GM12878 (cell line): Measurements from ENCODE around the gene PRKCE. TPM values are rescaled to one million over a fixed set of nuclear protein-coding genes. Genes with fewer than 3 reads are reported as not detected.

Experiments used
- ASH2L ChIP-seq: fragments of 300-600, 200-600 bp; sonication (generic); IDR thresholded peaks from 2 replicates; pipeline ENCODE4 v1.6.1; 2017; ENCODE audit warnings: low read depth, mild to moderate bottlenecking, borderline replicate concordance
- ATF2 ChIP-seq: IDR thresholded peaks from 2 replicates; pipeline ENCODE4 v1.6.1; 2012; ENCODE audit warnings: low read length, inconsistent platforms
- BCLAF1 ChIP-seq: fragments of 450-650 bp; IDR thresholded peaks from 2 replicates; pipeline ENCODE4 v1.6.1; 2017; ENCODE audit warnings: antibody characterized with exemption, mild to moderate bottlenecking, moderate library complexity
- CBX5 ChIP-seq: sonication (generic); IDR thresholded peaks from 2 replicates; pipeline ENCODE4 v1.6.1; 2016; ENCODE audit warnings: low read depth, moderate library complexity, mild to moderate bottlenecking, inconsistent platforms
- CREB1 ChIP-seq: IDR thresholded peaks from 2 replicates; pipeline ENCODE4 v1.6.1; 2012; ENCODE audit warnings: low read depth, mild to moderate bottlenecking, inconsistent platforms
- CREM ChIP-seq: IDR thresholded peaks from 2 replicates; pipeline ENCODE4 v1.6.1; 2014; ENCODE audit warnings: antibody characterized with exemption, low read depth
- DPF2 ChIP-seq: fragments of 450-650 bp; IDR thresholded peaks from 2 replicates; pipeline ENCODE4 v1.6.1; 2017; ENCODE audit warnings: mild to moderate bottlenecking
- IRF5 ChIP-seq: fragments of 450-650 bp; IDR thresholded peaks from 2 replicates; pipeline ENCODE4 v1.6.1; 2017; ENCODE audit warnings: borderline replicate concordance
- KAT2A ChIP-seq: conservative IDR thresholded peaks from 2 replicates; pipeline ENCODE4 v1.6.1; 2011; ENCODE audit warnings: low read depth, low read length; ENCODE audit not compliant: control insufficient read depth
- MAX ChIP-seq: IDR thresholded peaks from 2 replicates; pipeline ENCODE4 v1.6.1; 2012; ENCODE audit warnings: low read depth, low read length, improper control_type of control experiment
- MYC ChIP-seq: IDR thresholded peaks from 2 replicates; pipeline ENCODE4 v1.6.1; 2011; ENCODE audit warnings: mild to moderate bottlenecking, low read length, moderate library complexity, inconsistent platforms; ENCODE audit not compliant: insufficient read depth, insufficient replicate concordance, insufficient read length, severe bottlenecking
- NBN ChIP-seq: fragments of 450-650 bp; IDR thresholded peaks from 2 replicates; pipeline ENCODE4 v1.6.1; 2016
- NFIC ChIP-seq: IDR thresholded peaks from 2 replicates; pipeline ENCODE4 v1.6.1; 2012; ENCODE audit warnings: low read depth, mild to moderate bottlenecking, inconsistent platforms, low read length, moderate library complexity
- SKIL ChIP-seq: fragments of 450-650 bp; IDR thresholded peaks from 2 replicates; pipeline ENCODE4 v1.6.1; 2017; ENCODE audit warnings: mild to moderate bottlenecking, low read depth, inconsistent platforms; ENCODE audit not compliant: poor library complexity, severe bottlenecking
- SMARCA5 ChIP-seq: fragments of 450-650 bp; IDR thresholded peaks from 2 replicates; pipeline ENCODE4 v1.6.1; 2017; ENCODE audit warnings: mild to moderate bottlenecking
- STAT3 ChIP-seq: IDR thresholded peaks from 2 replicates; pipeline ENCODE4 v1.6.1; 2011; ENCODE audit warnings: low read depth, low read length, improper control_type of control experiment
- ZNF207 ChIP-seq: fragments of 450-650 bp; IDR thresholded peaks from 2 replicates; pipeline ENCODE4 v1.6.1; 2014; ENCODE audit warnings: antibody characterized with exemption, mild to moderate bottlenecking, borderline replicate concordance
- ZNF687 ChIP-seq: fragments of 450-650 bp; IDR thresholded peaks from 2 replicates; pipeline ENCODE4 v1.6.1; 2017; ENCODE audit warnings: mild to moderate bottlenecking, moderate library complexity
- polyA plus RNA-seq, 11 experiments: library from polyadenylated mRNA; depleted of rRNA in 4 of 11; unstranded in 6 of 11; stranded (reverse) in 5 of 11; fragments of >200 nt; fragmentation: Nextera tagmentation in 4 of 11; fragmentation: Illumina TruSeq in 1 of 11; extraction: Ambion mirVana in 4 of 11; extraction: Trizol in 1 of 11; gene quantifications; 1 replicate in 1 of 11; 2 replicates in 10 of 11; pipeline versions ENCODE4 v1.2.1 to v1.2.3, GENCODE V29; 2011 to 2016; ENCODE audit warnings: inconsistent platforms in 2 of 11, missing spikeins in 2 of 11, low read depth in 1 of 11
- total RNA-seq, 4 experiments: library from RNA; depleted of rRNA in 3 of 4; stranded (reverse); fragments of >200 nt in 3 of 4; fragmentation: Illumina TruSeq in 1 of 4; extraction: Trizol in 1 of 4; gene quantifications; 2 replicates each; pipeline versions ENCODE4 v1.2.1 to v1.2.3, GENCODE V29; 2013 to 2021

The PRKCE gene
- total and polyA plus RNA-seq, 10 of the 15 experiments (the other 5 are each of a cell fraction or from before 2014, with no cell fraction given), result 2.6 to 28.2 (median 11.3) TPM

GRCh38 chr2:45909677-45910191 is 258.3 kb downstream of the PRKCE start (continued):
- TF ChIP-seq SKIL, result no peak
- TF ChIP-seq ZNF207, result no peak
- peak; percentile 46; the same call in 1 of the 2 replicates for TF ChIP-seq MAX
- no peak for TF ChIP-seq IRF5
- no peak for TF ChIP-seq CREB1
- TF ChIP-seq CREM, result 0 out of 2 replicates have a peak, but pooled peaks have one; percentile 17
- no peak for TF ChIP-seq BCLAF1
- no peak; the same call in 1 of the 2 replicates for TF ChIP-seq ZNF687
- TF ChIP-seq SMARCA5, result no peak
- 0 out of 2 replicates have a peak, but pooled peaks have one; percentile 45 for TF ChIP-seq NBN
- no peak for TF ChIP-seq CBX5
- TF ChIP-seq ATF2, result no peak
- TF ChIP-seq DPF2, result peak; percentile 52; the same call in 1 of the 2 replicates
- no peak for TF ChIP-seq MYC
- no peak for TF ChIP-seq KAT2A
- no peak for TF ChIP-seq STAT3
- no peak for TF ChIP-seq NFIC
- no peak for TF ChIP-seq ASH2L
